Measurements from ENCODE around the gene KCND2.

KCND2 gene

GRCh38 chr7:120709972-120710320, 437.0 kb downstream of the KCND2 start:
- no peak for DNase-seq

- no peak for DNase-seq
Observed at GRCh38 chr7:120714945-120715344, 442.0 kb downstream of the KCND2 start.

- no peak for DNase-seq
Observed at GRCh38 chr7:120716307-120716706, 443.3 kb downstream of the KCND2 start.

- no peak for DNase-seq
Observed at GRCh38 chr7:120717166-120717565, 444.2 kb downstream of the KCND2 start.

GRCh38 chr7:120718361-120718760, 445.4 kb downstream of the KCND2 start:
- no peak for DNase-seq

GRCh38 chr7:120720317-120720716, 447.3 kb downstream of the KCND2 start:
- no peak for DNase-seq

GRCh38 chr7:120723465-120724385, 450.8 kb downstream of the KCND2 start:
- DNase-seq: no peak

- DNase-seq: no peak
Observed at GRCh38 chr7:120724448-120724847, 451.5 kb downstream of the KCND2 start.

GRCh38 chr7:120724955-120725354, 452.0 kb downstream of the KCND2 start:
- DNase-seq: no peak

- peak; percentile 9 to 36 for DNase-seq
Observed at GRCh38 chr7:120725376-120726039, 452.5 kb downstream of the KCND2 start.

GRCh38 chr7:120729245-120729644, 456.3 kb downstream of the KCND2 start:
- DNase-seq: no peak

GRCh38 chr7:120731271-120731670, 458.3 kb downstream of the KCND2 start:
- no peak for DNase-seq

GRCh38 chr7:120732256-120732655, 459.3 kb downstream of the KCND2 start:
- DNase-seq: no peak

- DNase-seq: no peak
Observed at GRCh38 chr7:120733143-120733542, 460.2 kb downstream of the KCND2 start.

- DNase-seq: no peak
Observed at GRCh38 chr7:120733835-120734234, 460.9 kb downstream of the KCND2 start.

- DNase-seq: no peak
Observed at GRCh38 chr7:120735791-120736190, 462.8 kb downstream of the KCND2 start.

GRCh38 chr7:120738816-120739215, 465.8 kb downstream of the KCND2 start:
- DNase-seq: no peak

GRCh38 chr7:120740348-120740747, 467.4 kb downstream of the KCND2 start:
- DNase-seq: no peak

GRCh38 chr7:120741371-120742042, 468.5 kb downstream of the KCND2 start:
- no peak for DNase-seq

GRCh38 chr7:120742372-120742771, 469.4 kb downstream of the KCND2 start:
- DNase-seq: no peak

GRCh38 chr7:120743128-120743527, 470.2 kb downstream of the KCND2 start:
- DNase-seq: no peak

- no peak for DNase-seq
Observed at GRCh38 chr7:120760050-120760449, 487.1 kb downstream of the KCND2 start.

GRCh38 chr7:120760851-120761250, 487.9 kb downstream of the KCND2 start:
- no peak for DNase-seq

GRCh38 chr7:120770206-120770605, 497.2 kb downstream of the KCND2 start:
- no peak for DNase-seq

All from inflammatory macrophage (primary cell).